Posterior vena cava (tissue), 2 donors: ENCODE results near the gene ZMAT2. TPM values are rescaled to one million over a fixed set of nuclear protein-coding genes. Genes with fewer than 3 reads are reported as not detected.
"Not testable (repeated sequence)": the region's sequence is repeated elsewhere in the genome, so short reads cannot be mapped to it uniquely, and the experiment has no call there.

Experiments used
- DNase-seq: peaks from one replicate; pipeline ENCODE4 v3.0.0-alpha.2; 2020; ENCODE audit warnings: low spot score
- intact Hi-C, 2 donors: fragments of 100-400 bp; cut with DNase I; formaldehyde crosslinking; loops; one replicate each; pipeline versions ENCODE4 v1.14.1 to v1.14.2; 2022 to 2023
- total RNA-seq, 2 donors: library from RNA; stranded (reverse); fragmentation: NEBNext Ultra II Directional; extraction: Animal tissue kit (Norgen Biotek cat#: 25700); gene quantifications; one replicate each; pipeline ENCODE4 v1.2.1, GENCODE V29; 2021
- donor health status: DM: yes; HTN: yes; CAD: no.
- donor health status: DM: yes; HTN: yes; CAD: no.

Gene ZMAT2
- total RNA-seq, 2 donors from 2014 or later = 31.8 to 34.9 TPM

DNA sequence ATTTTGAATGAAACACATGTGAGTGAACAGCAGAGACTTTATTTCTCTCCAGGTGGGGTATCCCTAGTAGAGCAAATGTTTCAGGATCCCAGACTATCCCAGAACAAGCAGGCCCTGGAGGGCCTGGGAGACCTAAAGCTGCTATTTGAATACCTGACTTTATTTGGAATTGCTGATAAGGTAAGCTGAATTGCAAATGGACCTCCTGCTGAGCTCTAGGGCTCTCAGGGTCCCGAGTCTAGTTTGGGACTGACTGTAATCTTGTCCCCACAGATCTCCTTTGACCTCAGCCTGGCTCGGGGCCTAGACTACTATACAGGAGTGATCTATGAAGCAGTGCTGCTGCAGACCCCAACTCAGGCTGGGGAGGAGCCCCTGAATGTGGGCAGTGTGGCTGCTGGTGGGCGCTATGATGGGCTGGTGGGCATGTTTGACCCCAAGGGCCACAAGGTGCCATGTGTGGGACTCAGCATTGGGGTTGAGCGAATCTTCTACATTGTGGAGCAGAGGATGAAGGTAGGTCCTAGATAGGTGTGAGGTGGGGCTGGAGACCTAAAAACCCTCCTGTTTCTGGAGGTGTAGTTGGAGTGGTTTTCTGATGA lies 3.3 kb upstream of the ZMAT2 start:
- no peak for DNase-seq
- intact Hi-C loops = no loop called here

DNA sequence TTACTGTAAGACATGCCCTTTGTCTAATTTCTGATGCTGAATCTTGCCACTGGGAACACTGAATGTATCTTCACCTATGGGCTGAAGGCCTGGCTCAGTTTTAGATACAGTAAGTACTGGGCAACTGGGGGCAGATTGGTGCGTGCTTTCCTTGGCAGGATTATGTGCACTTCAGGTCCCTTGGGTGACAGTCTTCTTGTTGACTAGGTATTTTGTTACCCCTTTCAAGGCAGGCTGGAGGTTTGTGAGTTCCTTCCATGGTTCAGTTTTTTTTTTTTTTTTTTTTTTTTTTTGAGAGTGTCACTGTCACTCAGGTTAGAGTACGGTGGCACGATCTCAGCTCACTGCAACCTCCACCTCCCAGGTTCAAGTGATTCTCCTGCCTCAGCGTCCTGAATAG lies 7.6 kb downstream of the ZMAT2 start:
- DNase-seq = no peak
- intact Hi-C loops = no loop called here

DNA sequence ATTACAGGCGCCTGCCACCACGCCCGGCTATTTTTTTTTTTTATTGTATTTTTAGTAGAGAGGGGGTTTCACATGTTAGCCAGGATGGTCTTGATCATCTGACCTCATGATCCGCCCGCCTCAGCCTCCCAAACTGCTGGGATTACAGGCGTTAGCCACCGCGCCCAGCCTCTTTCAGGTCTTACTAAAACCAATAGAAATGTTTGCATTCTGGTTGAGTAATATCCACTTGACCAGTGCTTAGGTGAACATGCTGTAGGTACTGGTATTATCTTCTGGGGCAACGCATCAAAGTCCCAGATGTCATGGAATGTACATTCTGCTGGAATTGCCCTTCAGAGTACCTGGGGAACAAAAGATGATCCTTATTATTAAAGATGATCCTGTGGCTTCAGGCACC lies 8.5 kb downstream of the ZMAT2 start:
- DNase-seq, intact Hi-C loops: not testable (repeated sequence)

DNA sequence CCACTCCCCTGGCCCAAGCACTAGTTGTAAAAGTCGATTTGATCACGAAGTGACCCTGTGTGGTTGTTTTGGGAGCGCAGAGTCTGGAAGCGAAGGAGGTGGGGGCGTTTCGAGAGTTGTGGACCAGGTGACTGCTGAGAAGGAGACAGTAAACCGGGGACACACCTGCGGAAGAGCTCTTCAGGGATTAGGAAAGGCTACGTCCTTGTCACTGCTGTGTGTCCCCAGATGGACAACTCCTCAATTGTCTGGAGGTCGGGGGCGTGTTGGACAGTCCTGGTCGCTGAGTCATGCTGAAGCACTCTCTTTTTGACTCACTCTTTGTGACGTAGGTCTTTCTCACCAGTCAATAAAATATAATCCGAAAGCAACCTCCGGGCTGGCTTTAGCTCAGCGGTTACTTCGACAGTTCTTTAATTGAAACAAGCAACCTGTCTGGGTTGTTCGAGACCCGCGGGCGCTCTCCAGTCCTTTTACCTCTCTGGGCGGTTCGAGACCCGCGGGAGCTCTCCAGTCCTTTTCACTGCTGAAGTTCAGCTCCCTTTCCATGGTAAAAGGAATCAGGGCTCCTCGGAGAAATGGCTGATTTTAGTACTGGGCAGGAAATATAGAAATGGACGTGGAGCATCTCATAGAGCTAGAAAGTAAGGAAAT lies 10.8 kb downstream of the ZMAT2 start:
- peak; percentile 96 for DNase-seq
- intact Hi-C loops = no loop called here

DNA sequence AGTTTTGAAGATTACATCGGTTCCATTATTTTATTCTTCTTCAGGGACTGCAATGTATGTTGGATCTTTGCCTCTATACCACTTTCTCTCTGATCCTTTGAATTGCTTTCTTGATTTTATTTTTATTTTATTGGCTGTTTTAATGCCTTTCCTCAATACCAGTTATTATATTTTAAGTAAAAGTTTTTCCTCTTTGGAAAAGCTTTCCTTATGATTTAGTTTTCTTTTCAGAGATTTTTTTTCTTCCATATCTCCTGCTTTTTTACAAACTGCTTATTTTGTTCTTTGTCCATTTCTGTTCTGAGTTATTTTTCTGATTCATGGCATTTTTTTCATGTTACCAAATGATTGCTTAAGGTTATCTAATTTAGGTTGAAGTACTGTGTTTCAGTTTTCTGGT lies 11.5 kb downstream of the ZMAT2 start:
- intact Hi-C loops = no loop called here
- no peak for DNase-seq

DNA sequence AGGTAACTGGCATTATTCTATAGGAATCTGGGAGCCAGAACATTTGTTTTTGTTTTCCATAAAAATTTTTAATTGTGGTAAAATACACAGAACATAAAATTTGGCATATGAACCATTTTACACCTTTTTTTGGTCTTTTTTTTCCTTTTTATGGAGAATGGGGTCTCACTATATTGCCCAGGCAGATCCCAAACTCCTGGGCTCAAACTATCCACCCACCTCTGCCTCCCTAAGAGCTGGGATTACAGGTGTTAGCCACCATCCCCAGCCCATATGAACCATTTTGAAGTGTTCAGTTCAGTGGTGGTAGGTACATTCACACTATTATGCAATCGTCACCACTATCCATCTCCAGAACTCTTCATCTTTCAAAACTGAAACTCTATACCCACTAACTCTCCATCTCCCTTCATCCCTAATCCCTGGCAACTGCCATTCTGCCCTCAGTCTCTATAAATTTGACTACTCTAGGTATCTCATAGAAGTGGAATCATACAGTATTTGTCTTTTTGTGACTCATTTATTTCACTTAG lies 13.4 kb downstream of the ZMAT2 start:
- intact Hi-C loops = no loop called here
- DNase-seq = no peak

DNA sequence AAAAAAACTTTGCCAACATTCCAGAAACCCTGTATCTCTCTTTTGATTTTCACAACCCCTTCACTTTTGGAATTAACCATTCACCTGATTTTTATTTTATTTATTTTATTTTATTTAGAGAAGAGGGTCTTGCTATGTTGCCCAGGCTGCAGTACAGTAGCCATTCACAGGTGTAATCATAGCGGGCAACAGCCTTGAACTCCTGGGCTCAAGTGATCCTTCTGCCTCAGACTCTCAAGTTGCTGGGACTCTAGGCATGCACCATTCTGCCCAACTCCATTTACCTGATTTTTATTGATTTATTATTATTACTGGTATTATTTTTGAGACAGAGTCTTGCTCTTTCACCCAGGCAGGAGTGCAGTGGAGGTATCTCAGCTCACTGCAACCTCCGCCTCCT lies 16.0 kb downstream of the ZMAT2 start:
- intact Hi-C loops, DNase-seq: not testable (repeated sequence)

DNA sequence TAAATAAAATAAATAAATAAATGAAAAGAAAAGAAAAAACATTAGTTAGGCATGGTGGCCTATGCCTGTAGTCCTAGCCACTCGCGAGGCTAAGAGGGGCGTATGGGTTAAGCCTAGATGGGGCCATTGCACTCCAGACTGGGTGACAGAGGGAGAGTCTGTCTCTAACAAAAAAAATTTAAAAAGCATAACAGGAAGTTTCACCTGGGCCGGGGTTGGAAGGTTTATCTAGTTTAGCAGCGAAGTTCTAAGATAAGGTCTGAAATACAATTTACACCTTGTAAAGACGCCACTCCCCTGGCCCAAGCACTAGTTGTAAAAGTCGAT lies 18.0 kb downstream of the ZMAT2 start:
- no peak for DNase-seq
- intact Hi-C loops = no loop called here

DNA sequence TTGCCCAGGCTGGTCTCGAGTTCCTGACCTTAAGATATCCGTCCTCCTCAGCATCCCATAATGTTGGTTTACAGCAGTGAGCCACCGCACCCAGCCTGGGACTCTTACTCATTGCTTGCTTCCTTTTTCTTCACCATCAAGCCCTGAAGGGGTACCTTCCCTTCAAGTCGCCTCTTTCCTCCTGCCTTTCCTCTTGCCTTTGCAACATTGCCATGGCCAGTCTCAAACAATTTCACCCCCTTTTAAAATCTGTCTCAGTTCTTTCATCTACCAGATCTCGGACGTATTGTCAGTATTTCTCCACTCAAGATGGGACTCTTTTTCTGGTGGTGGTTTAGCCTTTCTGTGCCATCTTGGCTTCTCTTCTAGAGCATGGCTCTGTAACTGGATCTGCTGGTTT lies 20.5 kb downstream of the ZMAT2 start:
- DNase-seq, intact Hi-C loops: not testable (repeated sequence)

DNA sequence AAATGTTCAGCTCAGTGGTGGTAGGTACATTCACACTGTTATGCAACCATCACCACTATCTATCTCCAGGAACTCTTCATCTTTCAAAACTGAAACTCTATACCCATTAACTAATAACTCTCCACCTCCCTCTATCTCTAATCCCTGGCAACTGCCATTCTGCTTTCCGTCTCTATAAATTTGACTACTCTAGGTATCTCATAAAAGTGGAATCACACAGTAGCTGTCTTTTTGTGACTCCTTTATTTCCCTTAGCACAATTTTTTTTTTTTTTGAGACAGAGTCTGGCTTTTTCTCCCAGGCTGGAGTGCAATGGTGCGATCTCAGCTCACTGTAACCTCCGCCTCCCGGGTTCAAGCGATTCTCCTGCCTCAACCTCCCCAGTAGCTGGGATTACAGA lies 21.1 kb downstream of the ZMAT2 start:
- intact Hi-C loops, DNase-seq: not testable (repeated sequence)

DNA sequence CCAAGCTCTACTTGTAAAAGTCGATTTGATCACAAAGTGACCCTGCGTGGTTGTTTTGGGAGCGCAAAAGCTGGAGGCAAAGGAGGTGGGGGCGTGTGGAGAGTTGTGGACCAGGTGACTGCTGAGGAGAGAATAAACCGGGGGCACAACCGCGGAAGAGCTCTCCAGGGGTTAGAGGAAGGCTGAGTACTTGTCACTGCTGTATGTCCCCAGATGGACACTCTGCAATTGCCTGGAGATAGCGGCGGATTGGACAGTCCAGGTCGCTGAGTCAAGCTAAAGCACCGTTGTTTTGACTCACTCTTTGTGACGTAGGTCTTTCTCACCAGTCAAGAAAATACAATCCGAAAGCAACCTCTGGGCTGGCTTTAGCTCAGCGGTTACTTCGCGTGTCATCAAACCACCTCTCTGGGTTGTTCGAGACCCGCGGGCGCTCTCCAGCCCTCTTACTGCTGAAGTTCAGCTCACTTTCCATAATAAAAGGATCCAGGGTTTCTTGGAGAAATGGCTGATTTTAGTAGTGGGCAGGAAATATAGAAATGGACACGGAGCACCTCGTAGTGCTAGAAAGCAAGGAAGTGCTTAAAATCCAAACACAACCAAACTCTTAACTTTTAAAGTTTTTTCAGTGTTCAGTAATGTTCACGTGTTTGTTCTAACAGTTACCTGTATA lies 25.7 kb downstream of the ZMAT2 start:
- intact Hi-C loops = no loop called here
- no peak for DNase-seq

DNA sequence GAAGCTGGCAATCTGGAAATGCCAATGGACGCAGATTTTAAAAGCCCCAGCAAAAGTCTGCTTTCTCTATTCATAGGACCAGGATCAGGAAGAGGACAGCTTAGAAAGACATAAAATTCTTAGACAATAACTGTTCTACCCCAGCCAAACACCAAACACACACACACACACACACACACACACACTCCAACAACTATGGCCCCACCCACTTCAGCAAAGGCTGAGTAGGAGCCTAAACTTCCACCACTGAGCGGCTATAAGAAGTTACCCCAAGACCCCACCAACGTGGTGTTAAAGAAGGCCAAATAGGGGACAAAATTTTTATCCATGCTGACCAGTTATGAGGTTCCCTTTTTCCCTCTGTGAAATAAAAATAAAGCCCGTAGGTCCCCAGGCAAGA lies 32.9 kb downstream of the ZMAT2 start:
- DNase-seq = no peak
- intact Hi-C loops = no loop called here

DNA sequence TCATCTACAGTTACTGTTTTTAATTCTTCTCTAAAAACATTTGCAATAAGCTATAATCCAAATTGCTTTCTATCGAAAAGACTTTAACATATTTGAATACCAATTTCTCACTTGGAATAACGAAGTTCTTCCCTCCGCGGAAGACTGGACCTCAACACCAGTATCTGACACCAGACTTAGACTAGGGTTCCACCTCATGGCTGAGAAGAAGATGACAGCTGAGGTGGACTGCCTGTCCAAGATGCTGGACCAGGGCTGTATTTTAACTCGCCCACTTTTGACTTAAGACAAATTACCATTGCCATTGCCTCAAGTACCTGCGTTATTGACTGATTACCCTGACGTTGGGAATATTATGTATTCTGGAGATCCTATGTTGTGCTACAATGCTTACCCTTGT lies 34.1 kb downstream of the ZMAT2 start:
- intact Hi-C loops = no loop called here
- DNase-seq = no peak

DNA sequence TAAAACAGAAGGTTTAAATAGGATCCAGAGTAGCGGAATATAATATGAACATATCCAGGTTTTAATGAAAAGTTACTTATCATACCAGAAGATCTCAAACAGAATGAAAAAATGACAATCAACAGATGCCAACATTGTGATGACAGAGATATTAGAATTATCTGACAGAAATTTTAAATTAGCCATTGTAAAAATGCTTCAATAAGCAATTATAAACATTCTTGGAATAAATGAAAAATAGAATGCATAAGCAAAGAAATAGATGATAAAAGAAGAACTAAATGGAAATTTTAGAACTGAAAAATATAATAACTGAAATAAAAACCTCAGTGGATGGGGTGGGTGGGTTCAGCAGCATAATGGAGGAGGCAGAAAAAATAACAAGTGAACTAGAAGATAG lies 37.2 kb downstream of the ZMAT2 start:
- intact Hi-C loops = no loop called here
- DNase-seq = no peak

DNA sequence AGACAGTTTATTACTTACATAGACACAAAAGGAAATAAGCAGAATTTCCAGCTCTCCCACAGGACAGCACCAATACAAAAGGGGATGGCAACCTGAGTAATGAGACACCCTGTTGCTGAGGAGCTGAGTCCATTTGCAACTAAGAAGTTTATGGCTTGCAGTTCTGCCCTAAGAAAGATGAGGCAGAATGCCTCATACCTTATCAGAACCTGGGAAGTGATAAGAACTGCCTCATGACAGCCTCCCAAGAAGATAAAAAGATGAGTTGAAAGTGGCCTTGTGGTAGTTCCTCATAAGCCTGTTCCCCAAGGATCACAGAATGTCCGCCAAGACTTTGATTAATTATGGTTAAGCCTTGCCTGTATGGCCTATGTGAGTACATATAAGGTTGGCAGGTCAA lies 41.7 kb downstream of the ZMAT2 start:
- DNase-seq = no peak
- intact Hi-C loops = no loop called here

DNA sequence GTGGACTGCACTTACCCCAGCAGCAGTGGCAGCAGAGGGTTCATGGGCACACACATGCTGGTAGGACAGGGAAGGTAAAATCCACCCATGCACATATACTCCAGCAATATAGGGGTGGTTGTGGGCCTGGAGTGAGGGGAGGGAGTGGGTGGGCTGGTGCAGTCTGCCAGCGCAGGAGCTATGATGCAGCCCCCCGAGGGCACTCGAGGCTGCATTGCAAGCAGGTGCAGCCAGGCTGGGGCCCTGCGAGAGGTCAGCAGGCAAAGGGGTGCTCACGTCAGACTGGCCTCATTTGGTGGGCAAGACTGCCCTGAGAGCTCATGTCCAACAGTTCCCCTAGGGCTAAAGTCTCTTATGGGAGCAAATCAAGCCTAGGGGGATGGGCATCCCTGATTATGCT lies 53.3 kb downstream of the ZMAT2 start:
- intact Hi-C loops = no loop called here
- DNase-seq = peak; percentile 42

Other genes with a start within 250 kb of the ZMAT2 start
- 10 to 100 TPM in 1 of 2 donors, 1 to 10 TPM in 1; 8.5 to 11.0 TPM for gene EIF4EBP3, start 152.8 kb upstream of the ZMAT2 start, total RNA-seq
- 10 to 100 TPM; 27.9 to 28.0 TPM for gene SRA1, start 143.0 kb upstream of the ZMAT2 start, total RNA-seq
- gene APBB3, start 135.8 kb upstream of the ZMAT2 start, total RNA-seq = 10 to 100 TPM; 12.5 to 19.7 TPM
- gene SLC35A4, start 135.6 kb upstream of the ZMAT2 start, total RNA-seq = 10 to 100 TPM; 43.9 to 55.0 TPM
- 10 to 100 TPM; 64.6 to 68.8 TPM for gene CD14, start 67.3 kb upstream of the ZMAT2 start, total RNA-seq
- gene TMCO6, start 61.0 kb upstream of the ZMAT2 start, total RNA-seq = 10 to 100 TPM in 1 of 2 donors, 1 to 10 TPM in 1; 6.6 to 11.2 TPM
- 10 to 100 TPM; 37.4 to 45.9 TPM for gene NDUFA2, start 52.8 kb upstream of the ZMAT2 start, total RNA-seq
- 10 to 100 TPM; 63.1 to 70.3 TPM for gene IK, start 52.6 kb upstream of the ZMAT2 start, total RNA-seq
- 10 to 100 TPM; 13.0 to 14.9 TPM for gene WDR55, start 35.5 kb upstream of the ZMAT2 start, total RNA-seq
- under 1 TPM; 0.52 to 0.56 TPM for gene DND1, start 26.9 kb upstream of the ZMAT2 start, total RNA-seq
- gene HARS1, start 9.1 kb upstream of the ZMAT2 start, total RNA-seq = 10 to 100 TPM; 38.0 to 48.2 TPM
- gene HARS2, start 9.0 kb upstream of the ZMAT2 start, total RNA-seq = 10 to 100 TPM; 16.8 to 19.2 TPM
- not detected for gene PCDHA1, start 85.7 kb downstream of the ZMAT2 start, total RNA-seq
- under 1 TPM in 1 of 2 donors, not detected in 1; 0.14 TPM for gene PCDHA2, start 94.4 kb downstream of the ZMAT2 start, total RNA-seq
- gene PCDHA3, start 100.6 kb downstream of the ZMAT2 start, total RNA-seq = under 1 TPM; 0.19 to 0.23 TPM
- under 1 TPM; 0.32 to 0.48 TPM for gene PCDHA4, start 106.6 kb downstream of the ZMAT2 start, total RNA-seq
- under 1 TPM; 0.14 TPM for gene PCDHA5, start 121.2 kb downstream of the ZMAT2 start, total RNA-seq
- under 1 TPM; 0.14 to 0.23 TPM for gene PCDHA6, start 127.5 kb downstream of the ZMAT2 start, total RNA-seq
- gene PCDHA7, start 133.8 kb downstream of the ZMAT2 start, total RNA-seq = under 1 TPM in 1 of 2 donors, not detected in 1; 0.19 TPM
- gene PCDHA8, start 140.7 kb downstream of the ZMAT2 start, total RNA-seq = not detected
- under 1 TPM; 0.14 TPM for gene PCDHA9, start 147.9 kb downstream of the ZMAT2 start, total RNA-seq
- under 1 TPM; 0.52 to 0.60 TPM for gene PCDHA10, start 155.4 kb downstream of the ZMAT2 start, total RNA-seq
- gene PCDHA11, start 168.5 kb downstream of the ZMAT2 start, total RNA-seq = under 1 TPM; 0.14 TPM
- under 1 TPM in 1 of 2 donors, not detected in 1; 0.24 TPM for gene PCDHA12, start 174.9 kb downstream of the ZMAT2 start, total RNA-seq
- under 1 TPM in 1 of 2 donors, not detected in 1; 0.05 TPM for gene PCDHA13, start 181.7 kb downstream of the ZMAT2 start, total RNA-seq
- gene PCDHAC1, start 225.9 kb downstream of the ZMAT2 start, total RNA-seq = under 1 TPM; 0.14 to 0.24 TPM